Common myeloid progenitor, CD34-positive (primary cell): ENCODE results near the gene RRP1. TPM values are rescaled to one million over a fixed set of nuclear protein-coding genes. Genes with fewer than 3 reads are reported as not detected.
A peak's percentile ranks its signal among the peaks of the same experiment; 100 is the strongest.

Experiments used
- CTCF ChIA-PET: fragments of 350-600 bp; sonication (Branson Sonifier 250); formaldehyde crosslinking; loops from one replicate; lab custom pipeline; 2021; ENCODE audit warnings: antibody characterized with exemption; lab: Charles Lee
- POLR2A ChIA-PET: fragments of 350-600 bp; sonication (Branson Sonifier 250); formaldehyde crosslinking; loops from one replicate; lab custom pipeline; 2021; ENCODE audit warnings: antibody characterized with exemption; lab: Charles Lee
- DNase-seq, 3 donors: peaks; one replicate each; pipeline versions ENCODE4 v3.0.0 to v3.0.0-alpha.2; 2013
- H3K27ac ChIP-seq, 2 experiments: 1 replicate in 1 of 2; 2 replicates in 1 of 2; pipeline ENCODE4 v1.7.0; 2013; ENCODE audit warnings: inconsistent platforms in 2 of 2, low read length in 2 of 2, mild to moderate bottlenecking in 2 of 2, low read depth in 1 of 2, moderate library complexity in 1 of 2; ENCODE audit not compliant: severe bottlenecking in 2 of 2, insufficient read depth in 1 of 2, poor library complexity in 1 of 2
- H3K27me3 ChIP-seq, 5 experiments: replicated peaks in 2 of 5; 1 replicate in 3 of 5; 2 replicates in 2 of 5; pipeline versions ENCODE4 v1.6.1 to v1.7.0; 2013; ENCODE audit warnings: low read length in 4 of 5, mild to moderate bottlenecking in 2 of 5, moderate library complexity in 2 of 5, inconsistent platforms in 1 of 5; ENCODE audit not compliant: insufficient read depth in 5 of 5, control insufficient read depth in 4 of 5
- H3K36me3 ChIP-seq, 4 experiments: 1 replicate in 2 of 4; 2 replicates in 2 of 4; pipeline versions ENCODE4 v1.6.1 to v1.7.0; 2013; ENCODE audit warnings: low read length in 3 of 4, control low read depth in 1 of 4, mild to moderate bottlenecking in 1 of 4; ENCODE audit not compliant: control insufficient read depth in 4 of 4, insufficient read depth in 4 of 4
- H3K4me1 ChIP-seq, 4 experiments: 1 replicate in 3 of 4; 2 replicates in 1 of 4; pipeline versions ENCODE4 v1.6.1 to v1.7.1; 2013; ENCODE audit warnings: low read length in 3 of 4, mild to moderate bottlenecking in 3 of 4, control low read depth in 1 of 4, inconsistent platforms in 1 of 4, moderate library complexity in 1 of 4; ENCODE audit not compliant: control insufficient read depth in 4 of 4, insufficient read depth in 4 of 4; ENCODE audit errors: control extremely low read depth in 1 of 4
- H3K4me3 ChIP-seq, 7 experiments: 1 replicate in 4 of 7; 2 replicates in 3 of 7; pipeline versions ENCODE4 v1.5.1 to v1.7.0; 2013; ENCODE audit warnings: mild to moderate bottlenecking in 7 of 7, low read length in 6 of 7, moderate library complexity in 6 of 7, inconsistent platforms in 2 of 7, low read depth in 2 of 7, control low read depth in 1 of 7; ENCODE audit not compliant: insufficient read depth in 4 of 7, control insufficient read depth in 1 of 7; ENCODE audit errors: extremely low read depth in 1 of 7
- H3K9me3 ChIP-seq, 5 experiments: 1 replicate in 4 of 5; 2 replicates in 1 of 5; pipeline versions ENCODE4 v1.6.1 to v1.7.1; 2013; ENCODE audit warnings: low read length in 4 of 5, mild to moderate bottlenecking in 2 of 5, inconsistent platforms in 1 of 5, low read depth in 1 of 5, moderate library complexity in 1 of 5; ENCODE audit not compliant: control insufficient read depth in 4 of 5, insufficient read depth in 2 of 5; ENCODE audit errors: control extremely low read depth in 1 of 5
- WGBS: methylation state at CpG from one replicate; pipeline ENCODE4 v1.1.5; 2013; ENCODE audit not compliant: insufficient coverage; 5-methylcytosine and 5-hydroxymethylcytosine counted together
- polyA plus RNA-seq: library from polyadenylated mRNA; unstranded; fragments of 120-200 nt; gene quantifications from one replicate; pipeline ENCODE4 v1.2.1, GENCODE V29; 2013

The RRP1 gene, protein sequence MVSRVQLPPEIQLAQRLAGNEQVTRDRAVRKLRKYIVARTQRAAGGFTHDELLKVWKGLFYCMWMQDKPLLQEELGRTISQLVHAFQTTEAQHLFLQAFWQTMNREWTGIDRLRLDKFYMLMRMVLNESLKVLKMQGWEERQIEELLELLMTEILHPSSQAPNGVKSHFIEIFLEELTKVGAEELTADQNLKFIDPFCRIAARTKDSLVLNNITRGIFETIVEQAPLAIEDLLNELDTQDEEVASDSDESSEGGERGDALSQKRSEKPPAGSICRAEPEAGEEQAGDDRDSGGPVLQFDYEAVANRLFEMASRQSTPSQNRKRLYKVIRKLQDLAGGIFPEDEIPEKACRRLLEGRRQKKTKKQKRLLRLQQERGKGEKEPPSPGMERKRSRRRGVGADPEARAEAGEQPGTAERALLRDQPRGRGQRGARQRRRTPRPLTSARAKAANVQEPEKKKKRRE
- 16.2 TPM for polyA plus RNA-seq

DNA sequence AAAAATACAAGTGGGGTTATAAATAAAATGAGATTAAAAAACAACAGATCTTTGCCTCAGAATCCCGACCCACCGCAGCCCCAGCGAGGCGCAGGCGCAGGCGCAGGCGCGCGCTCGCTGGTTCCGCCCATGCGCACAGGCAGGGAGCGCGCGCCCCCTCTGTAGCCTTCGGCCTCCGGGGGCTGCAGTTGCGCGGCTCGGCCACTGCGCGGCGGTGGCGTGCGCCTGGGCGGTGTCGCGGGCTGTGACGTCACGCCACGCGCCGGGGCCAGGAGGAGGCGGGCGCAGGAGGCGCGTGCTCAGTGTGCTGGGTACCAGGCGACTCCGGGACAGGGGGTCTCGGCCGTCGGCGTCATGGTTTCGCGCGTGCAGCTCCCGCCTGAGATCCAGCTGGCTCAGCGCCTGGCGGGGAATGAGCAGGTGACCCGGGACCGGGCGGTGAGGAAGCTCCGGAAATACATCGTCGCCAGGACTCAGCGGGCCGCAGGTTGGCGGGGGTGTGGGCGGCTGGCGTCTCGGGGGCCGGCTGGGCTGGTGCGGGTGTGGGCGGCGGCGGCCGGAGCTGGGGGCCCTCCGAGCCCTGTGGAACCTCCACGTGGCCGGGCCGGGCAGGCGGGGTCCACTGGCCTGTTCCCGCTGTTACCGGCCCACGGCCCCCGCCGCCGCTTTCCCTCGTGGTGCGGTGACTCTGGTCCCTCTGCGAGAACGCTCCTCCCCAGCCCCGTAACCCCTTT lies at the start of gene RRP1:
Gene RRP1 (plus strand): TSS at position 302 of the 734 bp plus-strand sequence. CDS start 53 bp downstream, at position 355.
- POLR2A ChIA-PET, result interaction anchor here (0.7 to 1.1 kb wide), 3 partner anchors 17 to 61 kb away, joined by 3 to 4 read pairs (median 3); no protein-coding TSS in a partner anchor

DNA sequence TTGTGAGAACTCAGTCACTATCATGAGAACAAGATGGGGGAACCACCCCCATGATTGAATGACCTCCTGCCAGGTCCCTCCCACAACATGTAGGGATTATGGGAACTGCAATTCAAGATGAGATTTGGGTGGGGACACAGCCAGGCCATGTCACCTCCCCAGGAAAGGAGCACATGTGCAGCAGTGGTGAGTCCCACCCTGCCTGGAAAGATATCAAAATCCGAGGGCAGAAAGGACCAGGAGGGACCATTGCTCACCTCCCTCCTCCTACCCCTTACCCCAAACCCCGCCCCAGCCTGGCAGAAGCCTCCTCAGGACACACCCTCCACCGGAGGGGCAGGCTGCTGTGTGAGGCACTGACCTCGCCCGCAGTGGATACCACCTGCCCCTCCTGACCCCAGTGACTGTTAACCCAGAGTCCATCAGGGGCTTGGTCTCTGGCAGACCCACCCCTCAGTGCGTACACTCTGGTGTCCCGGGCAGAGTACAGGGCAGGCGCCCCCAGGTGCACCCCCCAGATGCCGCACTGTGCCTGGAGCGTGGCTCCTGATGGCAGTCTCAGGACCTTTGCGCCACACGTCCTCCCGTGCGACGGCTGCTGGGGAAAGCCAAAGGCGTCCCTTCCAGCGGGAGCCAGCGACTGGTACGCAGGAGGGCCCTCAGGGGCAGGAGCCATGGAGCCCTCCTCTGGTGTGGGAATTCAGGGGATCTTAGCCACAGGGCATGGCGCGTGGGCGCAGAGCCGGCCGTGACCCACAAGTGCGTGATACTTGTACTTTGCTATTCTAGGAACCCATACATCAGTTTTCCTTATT lies 49.5 kb upstream of the RRP1 start:
- Histone ChIP-seq H3K4me1 (peaks cover 0 to 16% (median 10%) of the 10 kb centered on the region in 4 experiments), H3K4me3 (no peak overlapping the region), H3K27ac (no peak overlapping the region), H3K27me3 (no peaks in the 10 kb centered on the region), H3K36me3 (peaks cover 0 to 39% (median 10%) of the 10 kb centered on the region in 4 experiments), H3K9me3 (no peaks in the 10 kb centered on the region)
- peak in 1 of 3 donors; percentile 37 for DNase-seq
- ChIA-PET CTCF (interaction anchor here (1.4 kb wide), 1 partner anchor 10 kb away, joined by 3 read pairs; no protein-coding TSS in a partner anchor), POLR2A (no interaction called here)
- 93% methylated on average over 20 of the region's 25 CpGs for WGBS

More for the DNA sequence above, at the start of gene RRP1:
- CTCF ChIA-PET, result interaction anchor here (0.7 to 1.7 kb wide), 10 partner anchors 9 to 150 kb away, joined by 3 to 5 read pairs (median 3); no protein-coding TSS in a partner anchor
- H3K4me3 ChIP-seq, result peak within 1 kb of the TSS; percentile 71 to 93 (median 85)
- peaks cover 10 to 37% (median 27%) of the 10 kb centered on the region in 4 experiments for H3K36me3 ChIP-seq
- under 1% methylated on average over 66 of the region's 83 CpGs for WGBS
- H3K27me3 ChIP-seq, result no peaks in the 10 kb centered on the region
- H3K27ac ChIP-seq, result peak within 1 kb of the TSS; percentile 25 to 76
- H3K9me3 ChIP-seq, result no peaks in the 10 kb centered on the region
- DNase-seq, result peak; percentile 84 to 93 (median 92)
- peaks cover 6 to 17% (median 17%) of the 10 kb centered on the region in 4 experiments for H3K4me1 ChIP-seq

DNA sequence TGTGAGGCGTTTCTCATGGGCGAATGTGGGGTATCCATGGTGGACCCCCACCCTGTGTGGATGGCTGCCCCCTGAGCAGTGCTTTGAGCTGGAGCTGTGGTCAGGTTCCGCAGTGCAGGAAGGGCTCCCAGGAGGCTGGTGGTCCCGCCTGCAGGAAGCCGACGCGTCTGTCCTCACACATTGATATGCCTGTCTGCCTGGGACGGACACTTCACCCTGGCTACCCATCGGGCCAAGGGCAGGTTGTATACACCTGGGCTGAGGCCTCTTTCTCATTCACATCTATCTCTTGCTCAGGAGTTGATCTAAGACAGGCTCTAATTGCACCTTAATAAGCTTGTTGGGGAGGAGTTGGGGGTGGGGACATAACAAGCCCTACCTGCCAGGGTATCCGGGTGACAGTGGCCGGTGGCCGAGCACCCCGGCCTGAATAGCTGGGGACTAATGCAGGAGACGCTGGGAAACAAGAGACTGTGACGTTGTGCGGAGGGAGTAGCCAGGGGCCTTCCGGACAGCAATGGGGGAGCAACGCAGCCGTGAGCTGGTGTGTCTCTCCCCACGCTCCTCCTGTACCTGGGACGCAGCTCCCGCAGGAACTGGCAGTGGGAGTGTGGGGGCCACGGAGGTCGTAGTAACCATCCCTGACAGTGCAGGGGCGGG lies 48.8 kb upstream of the RRP1 start:
- H3K27me3 ChIP-seq, result no peaks in the 10 kb centered on the region
- no peak overlapping the region for H3K4me3 ChIP-seq
- peak; percentile 26 to 64 (median 62) for DNase-seq
- H3K4me1 ChIP-seq, result peaks cover 0 to 14% (median 10%) of the 10 kb centered on the region in 4 experiments
- H3K9me3 ChIP-seq, result no peaks in the 10 kb centered on the region
- POLR2A ChIA-PET, result no interaction called here
- no peak overlapping the region for H3K27ac ChIP-seq
- WGBS, result 80% methylated on average over 14 of the region's 25 CpGs
- CTCF ChIA-PET, result no interaction called here
- H3K36me3 ChIP-seq, result peaks cover 0 to 35% (median 12%) of the 10 kb centered on the region in 4 experiments

DNA sequence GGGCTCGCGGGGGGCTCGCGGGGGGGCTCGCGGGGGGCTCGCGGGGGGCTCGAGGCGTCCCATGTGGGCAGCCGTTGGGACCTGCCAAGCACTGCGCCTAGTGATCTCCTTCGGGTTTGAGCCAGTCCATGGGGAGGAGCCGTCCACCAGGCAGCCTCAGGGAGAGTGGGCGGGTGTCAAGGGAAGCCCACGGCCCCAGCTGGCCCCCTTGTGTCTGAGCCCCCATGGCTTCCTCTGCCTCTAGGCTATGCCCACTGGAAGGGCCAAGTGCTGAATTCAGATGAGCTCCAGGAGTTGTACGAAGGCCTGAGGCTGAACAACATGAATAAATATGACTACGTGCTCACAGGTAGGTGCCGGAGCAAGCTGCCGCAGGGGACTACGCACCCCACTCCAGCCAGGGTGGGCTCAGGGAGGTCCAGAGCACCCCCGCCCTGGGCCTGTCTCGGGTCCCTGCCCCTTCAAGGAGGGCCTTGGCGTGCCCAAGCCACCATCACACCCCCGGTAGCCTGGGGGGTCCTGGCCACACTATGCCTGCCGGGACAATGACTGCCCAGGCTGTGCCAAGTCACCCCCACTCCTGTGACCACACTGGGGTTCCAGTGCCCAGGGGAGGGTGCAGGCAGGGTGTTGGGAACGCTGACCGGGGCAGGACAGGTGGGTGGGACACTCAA lies 47.8 kb upstream of the RRP1 start:
- ChIA-PET POLR2A (no interaction called here), CTCF (no interaction called here)
- 84% methylated on average over 25 of the region's 28 CpGs for WGBS
- H3K9me3 ChIP-seq, result no peaks in the 10 kb centered on the region
- peak in 1 of 3 donors; percentile 19 for DNase-seq
- H3K4me3 ChIP-seq, result no peak overlapping the region
- no peaks in the 10 kb centered on the region for H3K27me3 ChIP-seq
- peaks cover 0 to 14% (median 10%) of the 10 kb centered on the region in 4 experiments for H3K4me1 ChIP-seq
- no peak overlapping the region for H3K27ac ChIP-seq
- H3K36me3 ChIP-seq, result peaks cover 0 to 38% (median 12%) of the 10 kb centered on the region in 4 experiments

DNA sequence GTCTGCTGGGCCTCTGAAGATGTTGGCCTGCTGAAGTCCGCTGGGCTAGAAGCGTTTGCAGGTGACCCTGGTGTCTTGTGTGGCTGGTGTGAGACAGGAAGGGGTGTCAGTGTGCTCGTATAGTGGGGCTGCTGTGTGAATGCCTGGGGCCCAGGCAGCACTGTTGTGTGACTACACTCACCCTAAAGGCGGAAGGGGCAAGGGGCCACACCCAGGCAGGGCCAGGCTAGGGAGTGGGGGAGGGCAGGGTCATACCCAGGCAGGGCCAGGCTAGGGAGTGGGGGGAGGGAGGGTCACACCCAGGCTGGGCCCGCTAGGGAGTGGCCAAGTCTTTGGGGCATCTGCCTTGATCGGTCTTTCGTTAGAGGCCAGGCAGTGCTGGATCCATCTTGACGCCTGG lies 45.4 kb upstream of the RRP1 start:
- no peaks in the 10 kb centered on the region for H3K27me3 ChIP-seq
- POLR2A ChIA-PET, result no interaction called here
- CTCF ChIA-PET, result no interaction called here
- H3K9me3 ChIP-seq, result no peaks in the 10 kb centered on the region
- peaks cover 0 to 14% (median 10%) of the 10 kb centered on the region in 4 experiments for H3K4me1 ChIP-seq
- no peak for DNase-seq
- H3K36me3 ChIP-seq, result peaks cover 0 to 34% (median 18%) of the 10 kb centered on the region in 4 experiments
- 100% methylated on average over 8 of the region's 8 CpGs for WGBS
- H3K27ac ChIP-seq, result no peak overlapping the region
- H3K4me3 ChIP-seq, result no peak overlapping the region

DNA sequence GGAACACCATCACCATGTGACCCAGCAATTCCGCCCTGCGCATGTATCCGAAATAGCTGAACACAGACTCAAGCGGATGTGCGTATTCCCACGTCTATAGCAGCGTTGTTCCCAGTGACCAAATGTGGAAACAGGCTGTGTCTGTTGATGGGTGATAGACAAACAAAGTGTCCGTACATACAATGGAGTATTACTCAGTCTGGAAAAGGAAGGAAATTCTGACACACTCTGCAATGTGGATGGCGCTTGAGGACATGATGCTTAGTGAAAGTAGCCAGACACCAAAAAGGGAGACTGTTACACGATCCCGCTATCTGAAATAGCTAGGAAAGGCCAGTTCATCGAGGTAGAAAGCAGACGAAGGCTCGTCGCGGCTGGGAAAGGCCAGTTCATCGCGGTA lies 44.7 kb upstream of the RRP1 start:
- Histone ChIP-seq H3K27me3 (no peaks in the 10 kb centered on the region), H3K36me3 (peaks cover 0 to 37% (median 18%) of the 10 kb centered on the region in 4 experiments), H3K27ac (no peak overlapping the region), H3K9me3 (no peaks in the 10 kb centered on the region), H3K4me1 (peaks cover 0 to 15% (median 11%) of the 10 kb centered on the region in 4 experiments), H3K4me3 (no peak overlapping the region)
- WGBS, result 97% methylated on average over 18 of the region's 18 CpGs
- ChIA-PET POLR2A (no interaction called here), CTCF (interaction anchor here (1.3 kb wide), 1 partner anchor 16 kb away, joined by 4 read pairs; no protein-coding TSS in a partner anchor)
- no peak for DNase-seq
